ENCODE measurements around the gene PLXNA4. TPM values are rescaled to one million over a fixed set of nuclear protein-coding genes. Genes with fewer than 3 reads are reported as not detected.
"Not testable (repeated sequence)": the region's sequence is repeated elsewhere in the genome, so short reads cannot be mapped to it uniquely, and the experiment has no call there.

Gene PLXNA4
- total RNA-seq, 2 donors from 2014 or later, result 9.5 to 18.0 TPM

DNA sequence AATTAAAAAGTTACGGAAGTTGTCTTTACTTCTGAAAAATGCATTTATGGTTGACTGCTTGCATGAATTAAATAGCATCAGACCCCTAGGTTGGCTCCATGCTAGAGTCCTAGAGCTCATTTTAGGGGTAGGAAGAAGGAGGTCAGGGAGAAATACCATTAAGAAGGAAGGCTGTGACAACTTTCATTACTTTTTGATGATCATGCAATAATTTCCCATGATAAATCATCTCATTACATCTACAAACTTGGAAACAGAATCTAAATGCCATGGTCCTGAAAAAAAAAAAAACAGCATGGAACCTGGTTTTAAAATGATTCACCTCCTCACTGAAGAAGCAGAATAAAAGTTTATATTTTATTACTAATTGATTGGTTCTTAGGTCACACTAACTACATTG is 20.3 kb upstream of the PLXNA4 start:
- no peak overlapping the region for H3K4me3 ChIP-seq
- DNase-seq (ENCODE audit: low spot score), result no peak
- no peaks in the 10 kb centered on the region for H3K36me3 ChIP-seq
- no peaks in the 10 kb centered on the region for H3K4me1 ChIP-seq
- TF ChIP-seq, protein P1, sequence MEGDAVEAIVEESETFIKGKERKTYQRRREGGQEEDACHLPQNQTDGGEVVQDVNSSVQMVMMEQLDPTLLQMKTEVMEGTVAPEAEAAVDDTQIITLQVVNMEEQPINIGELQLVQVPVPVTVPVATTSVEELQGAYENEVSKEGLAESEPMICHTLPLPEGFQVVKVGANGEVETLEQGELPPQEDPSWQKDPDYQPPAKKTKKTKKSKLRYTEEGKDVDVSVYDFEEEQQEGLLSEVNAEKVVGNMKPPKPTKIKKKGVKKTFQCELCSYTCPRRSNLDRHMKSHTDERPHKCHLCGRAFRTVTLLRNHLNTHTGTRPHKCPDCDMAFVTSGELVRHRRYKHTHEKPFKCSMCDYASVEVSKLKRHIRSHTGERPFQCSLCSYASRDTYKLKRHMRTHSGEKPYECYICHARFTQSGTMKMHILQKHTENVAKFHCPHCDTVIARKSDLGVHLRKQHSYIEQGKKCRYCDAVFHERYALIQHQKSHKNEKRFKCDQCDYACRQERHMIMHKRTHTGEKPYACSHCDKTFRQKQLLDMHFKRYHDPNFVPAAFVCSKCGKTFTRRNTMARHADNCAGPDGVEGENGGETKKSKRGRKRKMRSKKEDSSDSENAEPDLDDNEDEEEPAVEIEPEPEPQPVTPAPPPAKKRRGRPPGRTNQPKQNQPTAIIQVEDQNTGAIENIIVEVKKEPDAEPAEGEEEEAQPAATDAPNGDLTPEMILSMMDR (IDR thresholded peaks at IDR 0.05), result no peak
- H3K9me3 ChIP-seq, result no peaks in the 10 kb centered on the region
- no peak overlapping the region for H3K27ac ChIP-seq
- no peaks in the 10 kb centered on the region for H3K27me3 ChIP-seq

DNA sequence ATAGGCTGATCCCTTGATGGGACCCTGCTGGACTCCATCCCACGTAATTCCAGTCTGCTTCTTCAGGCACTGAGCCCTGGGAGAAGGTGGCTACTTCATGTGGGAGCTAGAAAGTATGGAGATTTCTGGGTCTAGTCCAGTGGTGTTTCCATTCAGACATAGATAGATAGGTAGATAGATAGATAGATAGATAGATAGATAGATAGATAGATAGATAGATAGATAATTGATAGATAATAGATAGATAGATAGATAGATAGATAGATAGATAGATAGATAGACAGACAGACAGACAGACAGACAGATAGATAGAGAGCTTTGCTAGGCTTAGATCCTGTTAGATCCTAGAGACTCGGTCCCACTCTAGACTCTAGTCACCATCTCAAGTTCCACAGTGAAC is 18.5 kb upstream of the PLXNA4 start:
- H3K9me3 ChIP-seq; DNase-seq (ENCODE audit: low spot score); H3K4me3 ChIP-seq; H3K27me3 ChIP-seq; H3K4me1 ChIP-seq; H3K27ac ChIP-seq; H3K36me3 ChIP-seq: not testable (repeated sequence)

DNA sequence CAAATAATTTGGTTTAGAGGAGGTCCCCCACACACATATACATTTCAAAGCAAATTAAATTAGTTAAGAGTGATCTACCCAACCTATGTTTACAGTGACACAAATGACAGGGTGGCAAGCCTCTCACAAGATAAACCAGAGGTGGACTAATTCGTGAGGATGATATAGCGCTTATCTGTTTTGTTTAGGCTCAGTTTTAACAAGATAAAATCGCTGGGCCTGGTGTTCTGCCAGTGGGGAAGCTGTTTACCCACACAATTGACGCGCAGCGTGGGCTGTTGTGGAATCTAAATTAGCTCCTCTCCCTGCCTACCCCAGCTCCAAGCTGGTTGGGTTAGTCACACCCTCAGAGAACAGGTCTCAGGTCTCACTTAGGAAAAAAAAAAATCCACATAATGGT is 16.7 kb upstream of the PLXNA4 start:
- Histone ChIP-seq H3K9me3 (no peaks in the 10 kb centered on the region), H3K27ac (no peak overlapping the region), H3K27me3 (no peaks in the 10 kb centered on the region), H3K36me3 (no peaks in the 10 kb centered on the region), H3K4me3 (no peak overlapping the region), H3K4me1 (no peaks in the 10 kb centered on the region)
- no peak for DNase-seq (ENCODE audit: low spot score)
- TF ChIP-seq, protein P1 (IDR thresholded peaks at IDR 0.05), result no peak

DNA sequence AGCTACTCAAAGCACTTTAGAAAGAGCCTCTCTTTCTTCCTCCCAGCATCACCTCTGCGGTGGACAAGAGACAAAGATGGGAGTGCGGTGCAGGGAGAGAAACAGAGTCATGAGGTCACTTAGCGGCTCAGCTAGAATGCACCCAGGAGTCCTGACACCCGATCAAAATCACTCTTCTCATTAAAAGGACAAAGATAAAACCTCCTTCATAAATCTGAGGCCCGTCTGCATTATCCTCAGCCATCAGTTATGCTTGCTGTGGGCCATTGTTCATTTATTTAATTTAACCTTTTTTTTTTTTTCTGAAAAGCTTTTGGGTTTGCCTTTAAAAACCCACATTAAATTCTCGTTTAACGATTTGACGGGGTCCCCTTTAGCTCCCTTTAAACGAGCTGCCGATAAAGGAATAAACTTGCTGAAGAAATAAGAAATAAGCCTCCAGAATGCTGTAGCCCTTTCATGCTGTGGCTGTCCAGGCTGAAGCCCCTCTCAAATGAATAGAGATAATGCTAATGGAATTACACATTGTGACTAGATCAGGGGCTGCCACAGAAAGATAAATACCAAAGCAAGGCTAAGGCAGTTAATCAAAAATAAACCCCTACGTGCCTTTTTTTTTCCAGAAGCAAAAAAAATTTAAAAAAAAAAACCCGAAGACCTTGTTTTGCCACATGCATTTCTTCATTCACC is 16.1 kb upstream of the PLXNA4 start:
- TF ChIP-seq, protein P1 (IDR thresholded peaks at IDR 0.05), result no peak
- no peak overlapping the region for H3K4me3 ChIP-seq
- H3K27ac ChIP-seq, result no peak overlapping the region
- H3K9me3 ChIP-seq, result no peaks in the 10 kb centered on the region
- no peaks in the 10 kb centered on the region for H3K36me3 ChIP-seq
- H3K27me3 ChIP-seq, result no peaks in the 10 kb centered on the region
- DNase-seq (ENCODE audit: low spot score), result peak; percentile 5
- no peaks in the 10 kb centered on the region for H3K4me1 ChIP-seq

DNA sequence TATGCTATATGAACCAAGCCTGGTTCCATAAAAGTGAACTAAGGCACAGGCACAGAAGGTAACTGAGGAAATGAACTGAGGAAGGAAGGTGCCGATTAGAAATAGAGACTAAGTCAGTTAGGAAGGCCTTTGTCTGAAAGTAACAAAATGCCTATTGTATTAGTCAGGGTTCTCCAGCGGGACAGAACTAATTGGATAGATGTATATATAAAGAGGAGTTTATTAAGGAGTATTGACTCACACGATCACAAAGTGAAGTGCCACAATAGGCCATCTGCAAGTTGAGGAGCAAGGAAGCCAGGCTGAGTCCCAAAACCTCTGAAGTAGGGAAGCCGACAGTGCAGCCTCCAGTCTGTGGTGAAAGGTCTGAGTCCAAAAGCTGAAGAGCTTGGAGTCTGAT is 13.9 kb upstream of the PLXNA4 start:
- no peaks in the 10 kb centered on the region for H3K4me1 ChIP-seq
- no peak overlapping the region for H3K4me3 ChIP-seq
- TF ChIP-seq, protein P1 (IDR thresholded peaks at IDR 0.05), result no peak
- H3K27me3 ChIP-seq, result no peaks in the 10 kb centered on the region
- no peak overlapping the region for H3K27ac ChIP-seq
- DNase-seq (ENCODE audit: low spot score), result no peak
- H3K9me3 ChIP-seq, result no peaks in the 10 kb centered on the region
- H3K36me3 ChIP-seq, result no peaks in the 10 kb centered on the region

DNA sequence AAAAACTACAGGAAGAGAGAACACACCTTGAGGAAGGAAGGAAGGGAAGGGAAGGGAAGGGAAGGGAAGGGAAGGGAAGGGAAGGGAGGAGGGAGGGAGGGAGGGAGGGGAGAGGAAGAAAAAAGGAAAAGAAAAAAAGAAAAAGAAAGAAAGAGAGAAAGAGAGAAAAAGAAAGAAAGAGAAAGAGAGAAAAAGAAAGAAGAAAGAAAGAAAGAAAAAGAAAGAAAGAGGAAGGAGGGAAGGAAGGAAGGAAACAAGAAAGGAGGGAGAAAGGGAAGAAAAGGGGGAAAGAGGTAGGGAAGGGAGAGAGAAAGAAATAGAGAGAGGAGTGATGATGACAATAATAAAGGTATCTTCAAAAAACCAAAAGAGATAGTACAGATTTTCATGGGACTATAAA is 12.3 kb upstream of the PLXNA4 start:
- Histone ChIP-seq H3K9me3 (no peaks in the 10 kb centered on the region), H3K36me3 (no peaks in the 10 kb centered on the region), H3K27me3 (no peaks in the 10 kb centered on the region), H3K27ac (no peak overlapping the region), H3K4me3 (no peak overlapping the region), H3K4me1 (no peaks in the 10 kb centered on the region)
- DNase-seq (ENCODE audit: low spot score), result no peak
- TF ChIP-seq, protein P1 (IDR thresholded peaks at IDR 0.05), result no peak

Measured in right atrium auricular region (tissue), 2 donors.